GM08714 (cell line): ENCODE data around the gene TBCB.
"Not testable (repeated sequence)": the region's sequence is repeated elsewhere in the genome, so short reads cannot be mapped to it uniquely, and the experiment has no call there.

Experiments
- H3K4me3 ChIP-seq: fragments of 200-500 bp; sonication (Bioruptor generic); 2 replicates; pipeline ENCODE4 v1.5.1; 2014; ENCODE audit warnings: mild to moderate bottlenecking, low read length, inconsistent platforms
- ZNF274 ChIP-seq: IDR thresholded peaks from 2 replicates; pipeline ENCODE4 v1.6.1; 2012; ENCODE audit warnings: mild to moderate bottlenecking, low read depth, low read length

Gene TBCB

GRCh38 chr19:36160821-36161596 is 45.7 kb downstream of the TBCB start:
- H3K4me3 ChIP-seq, result no peak overlapping the region
- TF ChIP-seq ZNF274, result no peak

- H3K4me3 ChIP-seq, result no peak overlapping the region
- TF ChIP-seq ZNF274, result no peak
Measured at GRCh38 chr19:36163813-36164212, 48.5 kb downstream of the TBCB start.

GRCh38 chr19:36169084-36169760 is 54.0 kb downstream of the TBCB start:
- no peak overlapping the region for H3K4me3 ChIP-seq
- TF ChIP-seq ZNF274, result no peak

- TF ChIP-seq ZNF274, result no peak
- no peak overlapping the region for H3K4me3 ChIP-seq
Measured at GRCh38 chr19:36172852-36173251, 57.6 kb downstream of the TBCB start.

GRCh38 chr19:36173846-36174245 is 58.6 kb downstream of the TBCB start:
- H3K4me3 ChIP-seq, result not testable (repeated sequence)
